B cell (primary cell): ENCODE measurements around the gene TUBA4B.

Source experiments
- EZH2 ChIP-seq: IDR thresholded peaks from 2 replicates; pipeline ENCODE4 v1.6.1; 2012; ENCODE audit warnings: borderline replicate concordance, low read depth, mild to moderate bottlenecking, moderate library complexity, low read length; ENCODE audit not compliant: insufficient read depth, poor library complexity, severe bottlenecking
- TF ChIP-seq, protein P1 (sequence below): fragments of 200-600 bp; IDR thresholded peaks from one replicate; pipeline ENCODE4 v1.8.0; 2022; ENCODE audit warnings: antibody characterized with exemption, mild to moderate bottlenecking

DNA sequence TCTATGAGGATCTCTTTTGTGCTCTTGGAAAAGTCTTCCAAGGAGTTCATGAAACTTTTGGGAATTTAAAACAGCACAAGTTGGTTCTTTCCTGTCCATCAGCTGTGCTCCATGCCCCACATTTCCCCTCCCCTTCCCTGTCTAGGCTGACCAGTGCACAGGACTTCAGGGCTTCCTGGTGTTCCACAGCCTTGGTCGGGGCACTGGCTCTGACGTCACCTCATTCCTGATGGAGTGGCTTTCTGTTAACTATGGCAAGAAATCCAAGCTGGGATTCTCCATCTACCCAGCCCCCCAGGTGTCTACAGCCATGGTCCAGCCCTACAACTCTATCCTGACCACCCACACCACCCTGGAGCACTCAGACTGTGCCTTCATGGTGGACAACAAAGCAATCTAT lies 18.0 kb downstream of the TUBA4B start:
- TF ChIP-seq, protein P1, sequence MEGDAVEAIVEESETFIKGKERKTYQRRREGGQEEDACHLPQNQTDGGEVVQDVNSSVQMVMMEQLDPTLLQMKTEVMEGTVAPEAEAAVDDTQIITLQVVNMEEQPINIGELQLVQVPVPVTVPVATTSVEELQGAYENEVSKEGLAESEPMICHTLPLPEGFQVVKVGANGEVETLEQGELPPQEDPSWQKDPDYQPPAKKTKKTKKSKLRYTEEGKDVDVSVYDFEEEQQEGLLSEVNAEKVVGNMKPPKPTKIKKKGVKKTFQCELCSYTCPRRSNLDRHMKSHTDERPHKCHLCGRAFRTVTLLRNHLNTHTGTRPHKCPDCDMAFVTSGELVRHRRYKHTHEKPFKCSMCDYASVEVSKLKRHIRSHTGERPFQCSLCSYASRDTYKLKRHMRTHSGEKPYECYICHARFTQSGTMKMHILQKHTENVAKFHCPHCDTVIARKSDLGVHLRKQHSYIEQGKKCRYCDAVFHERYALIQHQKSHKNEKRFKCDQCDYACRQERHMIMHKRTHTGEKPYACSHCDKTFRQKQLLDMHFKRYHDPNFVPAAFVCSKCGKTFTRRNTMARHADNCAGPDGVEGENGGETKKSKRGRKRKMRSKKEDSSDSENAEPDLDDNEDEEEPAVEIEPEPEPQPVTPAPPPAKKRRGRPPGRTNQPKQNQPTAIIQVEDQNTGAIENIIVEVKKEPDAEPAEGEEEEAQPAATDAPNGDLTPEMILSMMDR = no peak
- no peak for TF ChIP-seq EZH2
